ENCODE data around the gene NPR1.
"Not testable (repeated sequence)": the region's sequence is repeated elsewhere in the genome, so short reads cannot be mapped to it uniquely, and the experiment has no call there.

NPR1 gene

GRCh38 chr1:153649137-153649862 lies 29.2 kb upstream of the NPR1 start:
- no peak for DNase-seq (ENCODE audit: low read depth in 2 of 2)

DNA sequence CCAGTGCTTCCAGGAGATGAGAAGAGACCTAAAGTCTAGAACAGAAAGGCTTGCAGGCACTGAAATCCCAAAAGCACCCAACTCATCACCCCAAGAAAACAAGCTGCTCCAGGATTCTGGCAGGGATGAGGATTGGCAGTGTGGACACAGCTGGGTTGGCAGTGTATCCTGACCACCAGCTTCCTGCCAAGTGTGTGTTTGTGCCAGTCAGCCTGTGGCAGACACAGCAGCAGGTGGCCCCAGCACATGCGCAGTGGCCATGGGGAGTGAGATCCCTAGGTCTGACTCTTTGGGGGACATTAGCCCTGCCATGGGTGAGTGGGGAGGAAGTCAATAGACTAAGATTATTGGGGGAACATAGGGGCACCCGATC lies 28.6 kb upstream of the NPR1 start:
- DNase-seq (ENCODE audit: low read depth in 2 of 2), result no peak

DNA sequence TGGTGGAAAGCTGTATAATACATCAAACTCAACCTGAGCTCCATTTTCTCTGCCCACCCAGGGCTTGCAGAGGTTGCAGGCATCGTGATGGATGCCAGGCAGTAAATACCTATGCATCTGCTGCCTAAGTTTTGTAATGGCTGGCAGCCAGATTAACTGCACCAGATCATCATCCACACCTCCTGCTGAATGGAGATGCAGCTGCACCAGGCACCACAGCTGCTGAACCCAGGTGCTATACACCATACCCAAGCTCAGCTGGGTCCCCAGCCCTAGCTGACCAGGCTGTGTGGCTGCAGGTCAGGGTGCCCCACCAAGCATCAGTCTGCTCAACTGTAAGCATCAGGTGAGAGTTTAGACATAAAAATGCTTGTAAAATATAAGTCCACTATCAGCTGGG lies 26.7 kb upstream of the NPR1 start:
- no peak for DNase-seq (ENCODE audit: low read depth in 2 of 2)

DNA sequence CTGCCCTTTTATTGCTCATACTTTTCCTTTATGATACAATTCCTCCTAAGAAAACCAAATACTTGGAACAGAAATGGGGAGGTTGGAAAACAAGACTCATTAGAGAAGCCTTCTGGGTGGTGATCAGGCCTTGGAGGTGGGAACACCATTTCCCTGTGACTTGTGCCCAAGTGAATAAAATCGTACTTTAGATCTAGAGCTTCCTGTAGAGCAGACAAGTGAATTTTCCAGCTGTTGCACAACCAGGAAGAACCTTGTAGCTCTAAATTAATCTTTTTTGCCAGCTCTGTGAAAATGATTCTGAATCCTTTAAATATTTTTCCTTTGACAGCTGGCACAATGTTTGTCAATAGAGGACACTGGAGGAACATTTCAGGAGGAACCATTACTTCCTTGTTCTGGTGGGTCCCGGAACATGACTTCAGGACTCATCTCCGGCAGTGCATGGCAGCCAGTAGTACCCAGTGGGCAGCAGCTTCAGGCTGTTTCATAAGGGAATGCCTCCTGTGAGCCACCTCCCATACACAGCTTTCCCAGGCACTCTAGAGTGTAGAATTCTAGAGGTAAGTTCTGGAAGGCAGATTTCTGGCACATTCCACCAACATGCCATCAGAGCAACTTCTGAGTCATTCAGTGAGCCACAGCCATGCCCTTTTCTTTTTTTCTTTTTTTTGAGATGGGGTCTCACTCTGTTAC lies 25.5 kb upstream of the NPR1 start:
- no peak for DNase-seq (ENCODE audit: low read depth in 2 of 2)

GRCh38 chr1:153655333-153655732 lies 23.2 kb upstream of the NPR1 start:
- DNase-seq (ENCODE audit: low read depth in 2 of 2), result no peak

DNA sequence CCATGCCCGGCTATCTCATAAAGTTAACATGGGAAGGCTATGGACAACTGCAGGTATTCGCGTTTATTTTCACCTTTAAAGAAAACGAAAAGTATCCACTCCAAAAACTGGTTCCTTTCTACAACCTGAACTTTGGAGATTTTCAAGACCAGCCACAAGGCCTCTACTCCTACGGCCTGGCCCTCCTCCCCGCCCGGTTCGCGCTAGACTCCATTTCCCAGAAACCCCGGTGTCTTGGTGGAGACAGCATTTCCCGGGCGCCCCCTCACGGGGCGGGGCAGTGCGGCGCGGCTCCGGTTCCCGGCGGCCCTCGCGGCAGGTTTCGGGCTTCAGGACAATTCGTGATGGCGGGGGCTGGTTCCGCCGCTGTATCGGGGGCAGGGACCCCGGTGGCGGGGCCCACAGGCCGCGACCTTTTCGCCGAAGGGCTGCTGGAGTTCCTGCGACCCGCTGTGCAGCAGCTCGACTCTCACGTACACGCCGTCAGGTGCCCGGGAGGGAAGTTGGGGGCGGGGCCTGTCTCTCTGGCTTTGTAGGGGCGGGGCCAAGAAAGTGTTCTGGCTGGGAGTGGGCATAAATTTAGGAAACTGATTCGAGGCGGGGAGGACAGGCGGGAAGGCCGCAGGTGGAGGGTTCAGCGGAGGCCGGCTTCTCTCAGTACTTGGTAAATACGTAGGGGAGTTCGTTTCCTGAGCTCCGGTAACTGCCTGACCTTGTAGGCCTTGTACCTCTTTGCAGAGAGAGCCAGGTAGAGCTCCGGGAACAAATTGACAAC lies 19.9 kb upstream of the NPR1 start, which contains the start of gene SNAPIN:
SNAPIN (plus strand) TSS at position 304 of the 775 bp plus-strand sequence; CDS start at position 345, 41 bp downstream.
- DNase-seq (ENCODE audit: low read depth in 2 of 2), result peak; percentile 86 to 88

DNA sequence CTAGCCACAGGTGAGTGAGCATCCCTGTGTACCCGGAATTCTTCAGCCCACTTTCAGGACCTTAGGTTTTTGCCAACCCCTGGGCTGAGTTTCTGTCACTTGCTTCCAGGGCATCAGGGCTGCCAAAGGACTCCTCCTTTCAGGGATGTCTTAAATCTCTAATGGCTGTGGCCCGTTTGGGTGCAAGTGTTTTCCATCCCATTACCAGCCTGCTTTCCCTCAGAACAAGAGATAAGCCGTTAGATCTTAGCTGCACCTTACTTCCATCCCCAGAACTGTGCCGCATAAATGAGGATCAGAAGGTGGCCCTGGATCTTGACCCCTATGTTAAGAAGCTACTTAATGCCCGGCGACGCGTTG lies 19.3 kb upstream of the NPR1 start:
- no peak for DNase-seq (ENCODE audit: low read depth in 2 of 2)

DNA sequence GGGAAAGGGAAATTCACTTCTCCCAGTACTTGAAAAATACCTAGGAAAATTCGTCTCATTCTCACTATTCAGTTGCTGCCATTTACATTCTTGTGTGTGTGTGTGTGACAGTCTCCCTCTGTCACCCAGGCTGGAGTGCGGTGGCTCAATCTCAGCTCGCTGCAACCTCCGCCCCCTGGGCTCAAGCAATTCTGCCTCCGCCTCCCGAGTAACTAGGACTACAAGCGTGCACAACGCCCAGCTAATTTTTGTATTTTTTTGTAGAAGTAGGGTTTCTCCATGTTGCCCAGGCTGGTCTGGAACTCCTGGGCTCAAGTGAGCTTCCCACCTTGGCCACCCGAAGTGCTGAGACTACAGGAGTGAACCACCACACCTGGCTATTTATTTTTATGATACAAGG lies 18.8 kb upstream of the NPR1 start:
- no peak for DNase-seq (ENCODE audit: low read depth in 2 of 2)

GRCh38 chr1:153661111-153661708 lies 17.3 kb upstream of the NPR1 start:
- no peak for DNase-seq (ENCODE audit: low read depth in 2 of 2)

- DNase-seq (ENCODE audit: low read depth in 2 of 2), result no peak
Observed at GRCh38 chr1:153662269-153662668, 16.2 kb upstream of the NPR1 start.

DNA sequence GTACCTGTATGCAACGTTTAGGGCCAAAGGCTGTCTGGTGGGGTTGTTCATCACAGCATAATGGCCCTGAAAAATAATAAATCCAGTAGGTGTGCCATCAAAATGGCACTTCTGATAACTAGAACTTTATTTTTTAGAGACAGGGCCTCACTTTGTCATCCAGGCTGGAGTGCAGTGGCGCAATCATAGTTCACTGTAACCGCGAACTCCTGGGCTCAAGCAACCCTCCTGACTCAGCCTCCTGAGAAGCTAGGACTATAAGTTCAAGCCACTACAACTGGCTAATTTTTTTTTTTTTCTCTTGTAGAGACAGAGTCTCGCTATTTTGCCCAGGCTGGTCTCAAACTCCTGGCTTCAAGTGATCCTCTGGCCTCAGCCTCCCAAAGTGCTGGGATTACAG lies 15.3 kb upstream of the NPR1 start:
- DNase-seq (ENCODE audit: low read depth in 2 of 2), result no peak

DNA sequence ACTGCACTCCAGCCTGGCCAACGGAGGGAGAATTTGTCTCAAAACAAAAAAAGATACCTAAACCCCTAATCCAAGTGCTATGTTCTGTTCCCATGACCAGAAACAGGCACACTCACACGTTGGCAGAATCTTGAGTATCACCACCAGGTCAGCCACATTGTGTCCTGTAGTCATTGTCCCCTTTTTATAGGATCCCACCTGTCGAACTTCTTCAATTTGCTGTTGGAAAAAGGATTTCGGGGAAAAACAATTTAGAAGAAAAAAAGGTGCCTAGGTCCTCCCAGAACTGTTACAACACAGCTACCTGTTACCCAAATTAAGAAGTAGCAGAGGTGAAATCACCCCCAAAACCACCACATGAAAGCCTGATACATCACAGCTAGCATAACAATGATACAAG lies 11.0 kb upstream of the NPR1 start:
- no peak for DNase-seq (ENCODE audit: low read depth in 2 of 2)

GRCh38 chr1:153668672-153669071 lies 9.8 kb upstream of the NPR1 start:
- not testable (repeated sequence) for DNase-seq (ENCODE audit: low read depth in 2 of 2)

GRCh38 chr1:153669606-153670005 lies 8.9 kb upstream of the NPR1 start:
- DNase-seq (ENCODE audit: low read depth in 2 of 2), result no peak

DNA sequence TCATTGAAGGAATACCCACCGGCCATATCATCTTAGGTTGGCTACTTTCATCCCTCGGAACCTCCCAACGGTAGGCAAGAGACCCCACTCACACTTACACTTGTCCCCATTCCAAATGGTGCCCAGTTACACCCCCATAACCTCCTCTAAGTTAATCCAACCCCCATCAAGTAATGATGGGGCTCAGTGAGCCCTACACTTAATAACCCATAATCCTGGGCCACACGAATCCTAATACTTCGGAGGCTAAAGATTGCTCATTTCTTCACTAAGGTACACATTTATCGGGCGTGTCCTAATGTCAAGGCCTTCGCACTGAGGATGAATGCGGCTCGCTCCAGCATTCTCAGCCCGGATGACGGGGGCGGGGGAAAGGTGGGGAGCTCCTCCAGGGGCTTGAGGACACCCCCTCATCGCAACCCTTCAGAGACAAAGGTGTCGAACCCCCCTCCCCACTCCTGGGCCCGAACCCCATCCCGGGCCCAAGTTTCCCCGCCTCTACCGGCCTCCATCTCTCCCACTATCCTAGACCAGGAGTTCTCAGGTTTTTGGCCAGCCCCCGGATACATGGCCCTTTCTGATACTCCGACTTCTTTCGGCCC lies 8.1 kb upstream of the NPR1 start:
- no peak for DNase-seq (ENCODE audit: low read depth in 2 of 2)

GRCh38 chr1:153670859-153671627 lies 7.4 kb upstream of the NPR1 start, which contains the start of gene ILF2:
Gene ILF2, minus strand, starts transcription at chr1:153670993. Its CDS starts 71 bp downstream, at chr1:153670922.
- DNase-seq (ENCODE audit: low read depth in 2 of 2), result peak; percentile 91 to 95

GRCh38 chr1:153671628-153672353 lies 6.7 kb upstream of the NPR1 start:
- peak; percentile 34 to 46 for DNase-seq (ENCODE audit: low read depth in 2 of 2)

DNA sequence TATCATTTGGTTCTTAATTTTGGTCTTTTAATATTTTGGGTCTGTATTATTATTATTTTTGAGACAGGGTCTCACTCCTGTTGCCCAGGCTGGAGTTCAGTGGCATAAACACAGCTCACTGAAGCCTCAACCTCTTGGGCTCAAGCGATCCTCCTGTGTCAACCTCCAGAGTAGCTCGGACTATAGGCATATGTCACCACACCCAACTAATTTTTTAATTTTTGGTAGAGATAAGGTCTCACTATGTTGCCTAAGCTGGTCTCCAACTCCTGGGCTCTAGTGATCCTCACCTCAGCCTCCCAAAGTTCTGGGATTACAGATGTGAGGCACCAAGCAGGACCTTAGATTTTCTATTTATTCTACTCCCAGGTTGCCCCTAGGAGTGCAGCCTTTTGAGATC lies 5.0 kb upstream of the NPR1 start:
- DNase-seq (ENCODE audit: low read depth in 2 of 2), result no peak

DNA sequence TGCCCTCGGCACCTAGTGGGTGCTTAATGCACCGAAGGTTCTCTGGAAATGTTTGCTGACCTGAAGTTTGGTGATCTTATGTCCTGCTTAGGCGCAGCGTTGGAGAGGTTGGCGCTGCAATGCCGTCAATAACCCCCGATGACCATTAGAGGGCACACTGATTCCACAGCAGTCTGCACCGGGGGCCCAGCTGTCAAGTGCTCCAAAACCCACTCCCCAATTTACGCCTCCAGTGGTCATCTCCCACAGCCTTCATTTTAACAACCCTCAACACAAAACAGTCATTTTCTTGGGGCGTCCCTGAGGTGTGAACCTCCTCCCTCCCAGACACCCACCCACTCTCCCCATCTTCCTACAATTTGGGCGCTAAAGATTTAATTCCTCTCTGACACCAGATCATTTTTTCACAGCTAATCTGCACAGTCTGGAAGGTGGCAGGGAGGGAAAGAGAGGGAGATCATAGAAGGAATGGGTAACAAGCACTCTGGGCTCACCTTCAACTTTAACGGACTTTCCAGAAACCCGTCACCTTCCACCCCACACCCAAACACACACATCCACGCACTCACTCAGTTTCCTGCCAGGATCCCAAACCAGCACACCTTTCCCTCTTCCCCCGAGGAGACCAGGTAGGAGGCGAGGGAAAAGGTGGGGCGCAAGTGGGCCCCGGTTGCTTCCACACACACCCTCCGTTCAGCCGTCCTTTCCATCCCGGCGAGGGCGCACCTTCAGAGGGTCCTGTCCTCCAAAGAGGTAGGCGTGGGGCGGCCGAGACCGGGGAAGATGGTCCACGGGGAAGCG lies 570 bp upstream of the NPR1 start:
- DNase-seq (ENCODE audit: low read depth in 2 of 2), result peak in 1 of 2 donors; percentile 24
